Measurements from ENCODE around the gene CEP95. TPM values are rescaled to one million over a fixed set of nuclear protein-coding genes. Genes with fewer than 3 reads are reported as not detected.

The CEP95 gene
- total and polyA plus RNA-seq, 2 of the 13 experiments (the other 11 are each of a cell fraction or from before 2014, with no cell fraction given): 65.9 to 68.8 TPM

DNA sequence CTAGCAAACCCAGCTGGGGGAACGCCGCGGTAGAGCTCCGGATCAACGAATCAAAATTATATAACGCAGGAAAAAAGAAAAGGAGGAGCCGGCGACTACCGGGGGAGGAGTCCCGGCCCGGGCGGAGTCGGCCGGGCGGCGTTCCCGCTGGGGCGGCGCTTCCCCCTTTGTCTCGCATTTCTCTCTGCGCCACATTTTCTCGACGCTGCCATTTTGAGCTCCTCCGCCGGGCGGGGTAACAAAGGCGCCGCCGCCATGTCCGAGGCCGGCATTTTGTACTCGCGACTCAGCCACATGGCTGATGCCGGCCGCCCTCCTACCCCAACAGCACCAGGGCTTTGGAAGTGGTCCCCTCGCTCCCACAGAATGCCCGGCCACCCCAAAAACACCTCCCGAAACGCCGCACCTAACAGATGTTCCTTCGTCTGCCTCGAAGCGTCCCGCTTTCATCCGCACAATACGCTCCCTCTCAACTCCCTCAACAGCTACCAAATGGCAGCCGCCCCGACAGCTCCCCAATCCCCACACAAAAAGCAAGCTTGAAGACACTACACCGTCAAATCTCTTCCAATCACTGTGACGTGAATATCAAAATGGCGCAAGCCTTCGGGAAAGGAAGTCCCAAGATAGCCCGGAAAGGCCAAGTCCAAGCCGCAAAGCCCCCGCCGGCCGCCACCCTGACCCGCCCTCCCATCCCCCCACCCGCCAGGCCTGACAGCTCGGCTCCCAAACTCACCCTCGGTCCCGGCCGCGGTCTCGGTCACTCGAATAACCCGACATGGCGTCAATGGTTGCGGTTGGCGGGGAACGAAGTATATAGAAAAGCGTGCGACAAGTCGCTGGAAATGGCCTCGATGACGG lies 1.2 kb upstream of the CEP95 start (continued):
- TF ChIP-seq, protein P1, sequence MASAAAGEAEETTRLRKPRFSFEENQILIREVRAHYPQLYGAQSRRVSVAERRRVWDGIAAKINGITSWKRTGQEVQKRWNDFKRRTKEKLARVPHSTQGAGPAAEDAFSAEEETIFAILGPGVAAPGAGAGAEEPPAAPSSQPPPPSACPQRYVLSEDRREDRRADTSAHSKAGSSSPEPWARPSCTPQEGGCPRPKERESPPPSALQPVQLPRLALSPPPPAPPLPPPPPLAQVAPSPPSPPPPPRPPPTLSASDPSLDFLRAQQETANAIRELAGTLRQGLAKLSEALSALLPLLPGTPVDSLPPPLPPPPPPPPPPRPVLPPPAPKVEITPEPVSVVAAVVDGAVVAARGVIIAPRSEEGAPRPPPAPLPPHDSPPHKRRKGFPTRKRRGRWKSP (CRISPR knock-in tag; IDR thresholded peaks at IDR 0.05): no peak; the same call in 1 of the 2 replicates
- no peak for TF ChIP-seq RFX1 (IDR thresholded peaks at IDR 0.05)
- TF ChIP-seq NFE2 (CRISPR knock-in tag; IDR thresholded peaks at IDR 0.05): no peak
- no peak for TF ChIP-seq MAFG (CRISPR knock-in tag; IDR thresholded peaks at IDR 0.05)
- peak; percentile 29; the same call in 1 of the 2 replicates for TF ChIP-seq THRA (CRISPR knock-in tag; IDR thresholded peaks at IDR 0.05; ENCODE audit: borderline replicate concordance)
- peak; percentile 45; the same call in 1 of the 2 replicates for TF ChIP-seq KAT7 (CRISPR knock-in tag; IDR thresholded peaks at IDR 0.05; ENCODE audit: borderline replicate concordance)
- TF ChIP-seq PCBP2 (optimal IDR thresholded peaks at IDR 0.05; ENCODE audit: low read depth, low read length, poor library complexity, severe bottlenecking): no peak
- TF ChIP-seq FLYWCH1 (CRISPR knock-in tag; IDR thresholded peaks at IDR 0.05): 0 out of 2 replicates have a peak, but pooled peaks have one; percentile 71
- no peak for TF ChIP-seq ZNF317 (CRISPR knock-in tag; IDR thresholded peaks at IDR 0.05)
- TF ChIP-seq ZNF687 (CRISPR knock-in tag; IDR thresholded peaks at IDR 0.05): peak; percentile 79
- 0 out of 2 replicates have a peak, but pooled peaks have one; percentile 16 for TF ChIP-seq CTCF (CRISPR knock-in tag; IDR thresholded peaks at IDR 0.05)
- TF ChIP-seq, protein P2, sequence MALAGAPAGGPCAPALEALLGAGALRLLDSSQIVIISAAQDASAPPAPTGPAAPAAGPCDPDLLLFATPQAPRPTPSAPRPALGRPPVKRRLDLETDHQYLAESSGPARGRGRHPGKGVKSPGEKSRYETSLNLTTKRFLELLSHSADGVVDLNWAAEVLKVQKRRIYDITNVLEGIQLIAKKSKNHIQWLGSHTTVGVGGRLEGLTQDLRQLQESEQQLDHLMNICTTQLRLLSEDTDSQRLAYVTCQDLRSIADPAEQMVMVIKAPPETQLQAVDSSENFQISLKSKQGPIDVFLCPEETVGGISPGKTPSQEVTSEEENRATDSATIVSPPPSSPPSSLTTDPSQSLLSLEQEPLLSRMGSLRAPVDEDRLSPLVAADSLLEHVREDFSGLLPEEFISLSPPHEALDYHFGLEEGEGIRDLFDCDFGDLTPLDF (CRISPR knock-in tag; IDR thresholded peaks at IDR 0.05): 0 out of 2 replicates have a peak, but pooled peaks have one; percentile 31
- TF ChIP-seq ARID4A (CRISPR knock-in tag; IDR thresholded peaks at IDR 0.05; ENCODE audit: borderline replicate concordance): no peak; the same call in 1 of the 2 replicates

Measured in HepG2 (cell line).